SK-N-SH (cell line): ENCODE measurements around the gene SLC13A3. TPM values are rescaled to one million over a fixed set of nuclear protein-coding genes. Genes with fewer than 3 reads are reported as not detected.

ENCODE experiments used
- CTCF ChIA-PET: fragments of 300-600, 350-600 bp; formaldehyde crosslinking; extraction: SDS; loops from one replicate; lab custom pipeline; 2021; lab: Yijun Ruan, JAX
- POLR2A ChIA-PET: fragments of 350-600 bp; sonication (Branson Sonifier 250); formaldehyde crosslinking; extraction: SDS; loops from one replicate; lab custom pipeline; 2020; ENCODE audit warnings: antibody characterized with exemption, inconsistent platforms; lab: Yijun Ruan, JAX
- DNase-seq: peaks from one replicate; pipeline ENCODE4 v3.0.0; 2012
- H2AFZ ChIP-seq: fragments of 200-600 bp; sonication (generic); 2 replicates; pipeline ENCODE4 v1.8.1; 2016; ENCODE audit warnings: antibody characterized with exemption, mild to moderate bottlenecking, low read depth
- H3F3A ChIP-seq: fragments of 200-600 bp; sonication (generic); replicated peaks from 2 replicates; pipeline ENCODE3; 2016; ENCODE audit warnings: antibody characterized with exemption, mild to moderate bottlenecking; ENCODE audit not compliant: insufficient read depth
- H3K27ac ChIP-seq, 2 experiments: fragments of 200-500 bp in 1 of 2; fragments of 200-600 bp in 1 of 2; sonication (Bioruptor generic) in 1 of 2; sonication (generic), shearing (Covaris generic) in 1 of 2; 2 replicates each; pipeline versions ENCODE4 v1.5.1 to v1.6.1; 2014 to 2016; ENCODE audit warnings: low read depth in 2 of 2, inconsistent platforms in 1 of 2, low read length in 1 of 2, mild to moderate bottlenecking in 1 of 2, mixed read lengths in 1 of 2
- H3K27me3 ChIP-seq: fragments of 200-600 bp; sonication (generic), shearing (Covaris generic); 2 replicates; pipeline ENCODE4 v1.6.1; 2016; ENCODE audit warnings: mixed run types; ENCODE audit not compliant: insufficient read depth
- H3K36me3 ChIP-seq, 2 experiments: fragments of 200-500 bp in 1 of 2; fragments of 200-600 bp in 1 of 2; sonication (Bioruptor generic) in 1 of 2; sonication (generic) in 1 of 2; replicated peaks in 1 of 2; 2 replicates each; pipeline versions ENCODE3 to v1.5.1; 2014 to 2016; ENCODE audit warnings: low read length in 1 of 2, mild to moderate bottlenecking in 1 of 2; ENCODE audit not compliant: insufficient read depth in 2 of 2, control insufficient read depth in 1 of 2
- H3K4me1 ChIP-seq, 2 experiments: fragments of 200-500 bp in 1 of 2; fragments of 200-600 bp in 1 of 2; sonication (Bioruptor generic) in 1 of 2; sonication (generic), shearing (Covaris generic) in 1 of 2; 2 replicates each; pipeline versions ENCODE4 v1.5.1 to v1.6.1; 2014 to 2016; ENCODE audit warnings: low read depth in 1 of 2, low read length in 1 of 2, mixed run types in 1 of 2; ENCODE audit not compliant: insufficient read depth in 2 of 2, control insufficient read depth in 1 of 2
- H3K4me2 ChIP-seq: fragments of 200-600 bp; sonication (generic), shearing (Covaris generic); 2 replicates; pipeline ENCODE4 v1.6.1; 2017; ENCODE audit warnings: mixed run types
- H3K4me3 ChIP-seq, 2 experiments: fragments of 200-500 bp in 1 of 2; fragments of 200-600 bp in 1 of 2; sonication (Bioruptor generic) in 1 of 2; sonication (generic), shearing (Covaris generic) in 1 of 2; 2 replicates each; pipeline versions ENCODE4 v1.5.1 to v1.8.1; 2014 to 2016; ENCODE audit warnings: low read depth in 2 of 2, inconsistent platforms in 1 of 2, low read length in 1 of 2, mild to moderate bottlenecking in 1 of 2, mixed read lengths in 1 of 2, moderate library complexity in 1 of 2
- H3K79me2 ChIP-seq: fragments of 200-600 bp; sonication (generic); 2 replicates; pipeline ENCODE4 v1.8.1; 2017; ENCODE audit warnings: mild to moderate bottlenecking; ENCODE audit not compliant: insufficient read depth
- H3K9ac ChIP-seq: fragments of 200-600 bp; sonication (generic); 2 replicates; pipeline ENCODE4 v1.6.1; 2017; ENCODE audit warnings: mixed run types
- H3K9me2 ChIP-seq: fragments of 200-600 bp; sonication (generic); 2 replicates; pipeline ENCODE4 v1.6.1; 2017; ENCODE audit warnings: mixed run types
- H3K9me3 ChIP-seq: fragments of 200-600 bp; sonication (generic); 2 replicates; pipeline ENCODE4 v1.6.1; 2017; ENCODE audit warnings: mixed run types, mild to moderate bottlenecking, moderate library complexity
- H4K20me1 ChIP-seq: fragments of 200-600 bp; sonication (generic); 2 replicates; pipeline ENCODE4 v1.6.1; 2017; ENCODE audit warnings: mild to moderate bottlenecking, mixed run types; ENCODE audit not compliant: insufficient read depth
- ELF1 ChIP-seq: IDR thresholded peaks from 2 replicates; pipeline ENCODE4 v1.4.0; 2012
- EP300 ChIP-seq, 2 experiments: IDR thresholded peaks; 2 replicates each; pipeline versions ENCODE4 v1.4.0 to v1.6.1; 2012; ENCODE audit warnings: borderline replicate concordance in 1 of 2, low read depth in 1 of 2, low read length in 1 of 2
- GABPA ChIP-seq: IDR thresholded peaks from 2 replicates; pipeline ENCODE4 v1.4.0; 2012; ENCODE audit warnings: low read depth, mild to moderate bottlenecking
- MAX ChIP-seq: IDR thresholded peaks from 2 replicates; pipeline ENCODE4 v1.4.0; 2012; ENCODE audit warnings: low read depth
- MXI1 ChIP-seq: IDR thresholded peaks from 2 replicates; pipeline ENCODE4 v1.6.1; 2012; ENCODE audit warnings: mild to moderate bottlenecking, low read depth, low read length, improper control_type of control experiment
- PBX3 ChIP-seq: IDR thresholded peaks from 2 replicates; pipeline ENCODE4; 2012
- RAD21 ChIP-seq: IDR thresholded peaks from 2 replicates; pipeline ENCODE4 v1.6.1; 2012; ENCODE audit warnings: mild to moderate bottlenecking, low read length
- REST ChIP-seq: IDR thresholded peaks from 2 replicates; pipeline ENCODE4 v1.6.1; 2012; ENCODE audit warnings: mild to moderate bottlenecking, low read depth, low read length, moderate library complexity
- RXRA ChIP-seq: IDR thresholded peaks from 2 replicates; pipeline ENCODE4 v1.4.0; 2012; ENCODE audit warnings: low read depth, mild to moderate bottlenecking, borderline replicate concordance
- SIN3A ChIP-seq: IDR thresholded peaks from 2 replicates; pipeline ENCODE4 v1.6.1; 2012; ENCODE audit warnings: low read depth, mild to moderate bottlenecking, low read length, moderate library complexity, borderline replicate concordance
- TAF1 ChIP-seq: IDR thresholded peaks from 2 replicates; pipeline ENCODE4 v1.6.1; 2012; ENCODE audit warnings: low read depth, mild to moderate bottlenecking, low read length, moderate library complexity, borderline replicate concordance
- TEAD4 ChIP-seq: IDR thresholded peaks from 2 replicates; pipeline ENCODE4 v1.4.0; 2012; ENCODE audit warnings: mild to moderate bottlenecking, borderline replicate concordance; ENCODE audit not compliant: insufficient read depth
- USF1 ChIP-seq: IDR thresholded peaks from 2 replicates; pipeline ENCODE4 v1.4.0; 2012; ENCODE audit warnings: low read depth, borderline replicate concordance
- USF2 ChIP-seq: fragments of 150-350 bp; IDR thresholded peaks from 2 replicates; pipeline ENCODE4 v1.6.1; 2017; ENCODE audit warnings: antibody characterized with exemption, low read length, low read depth, borderline replicate concordance
- YY1 ChIP-seq: IDR thresholded peaks from 2 replicates; pipeline ENCODE4 v1.4.0; 2012; ENCODE audit warnings: low read depth, mild to moderate bottlenecking
- WGBS: methylation state at CpG from one replicate; pipeline ENCODE4 v1.1.6; 2017; ENCODE audit warnings: low lambda C conversion rate; 5-methylcytosine and 5-hydroxymethylcytosine counted together
- polyA plus RNA-seq, 3 experiments: library from polyadenylated mRNA; depleted of rRNA; stranded (reverse); fragments of >200 nt; gene quantifications; 2 replicates each; pipeline ENCODE4 v1.2.3, GENCODE V29; 2012

Gene SLC13A3
- polyA plus RNA-seq, 1 of the 3 experiments (the other 2 are of a cell fraction) = 0.10 TPM

GRCh38 chr20:46564241-46564957 lies 86.9 kb downstream of the SLC13A3 start:
- Histone ChIP-seq H3K36me3 (no peaks in the 10 kb centered on the region), H3K79me2 (no peaks in the 10 kb centered on the region), H3K27ac (no peak overlapping the region), H3K27me3 (no peaks in the 10 kb centered on the region), H3K4me3 (no peak overlapping the region), H3K4me1 (peaks cover 0 to 27% of the 10 kb centered on the region in 2 experiments; a peak in 1 of 4 replicates), H3K9ac (no peak overlapping the region), H2AFZ (no peak overlapping the region), H3K9me3 (no peaks in the 10 kb centered on the region), H3K4me2 (no peak overlapping the region), H4K20me1 (no peaks in the 10 kb centered on the region), H3K9me2 (no peaks in the 10 kb centered on the region), H3F3A (no peaks in the 10 kb centered on the region)
- TF ChIP-seq MAX (no peak), GABPA (no peak), USF1 (no peak), MXI1 (no peak), TEAD4 (no peak), RAD21 (no peak), SIN3A (no peak), EP300 (IDR thresholded peaks at IDR 0.05; ENCODE audit: borderline replicate concordance in 1 of 2, low read depth in 1 of 2, low read length in 1 of 2) (no peak), REST (no peak), USF2 (no peak), PBX3 (no peak), ELF1 (no peak), YY1 (no peak), TAF1 (no peak), RXRA (no peak)
- ChIA-PET POLR2A (no interaction called here), CTCF (interaction anchor here (1.2 to 2.0 kb wide), 4 partner anchors 12 to 116 kb away, joined by 3 to 8 read pairs (median 4); no protein-coding TSS in a partner anchor)
- WGBS = 74% methylated on average over 7 of the region's 7 CpGs
- DNase-seq = no peak
